B cell (primary cell): ENCODE results near the gene MRPS15. TPM values are rescaled to one million over a fixed set of nuclear protein-coding genes. Genes with fewer than 3 reads are reported as not detected.

Source experiments
- ATAC-seq: fragments of 200-7000 bp; cut with Tn5 transposase; one replicate; pipeline ENCODE4 v1.10.0; 2021; ENCODE audit warnings: low read depth, mild to moderate bottlenecking, moderate number of reproducible peaks, moderate library complexity
- CTCF ChIA-PET: fragments of 350-600 bp; sonication (Branson Sonifier 250); formaldehyde crosslinking; loops from one replicate; lab custom pipeline; 2021; ENCODE audit warnings: antibody characterized with exemption, inconsistent platforms; lab: Charles Lee
- POLR2A ChIA-PET: fragments of 350-600 bp; sonication (Branson Sonifier 250); formaldehyde crosslinking; loops from one replicate; lab custom pipeline; 2021; ENCODE audit warnings: antibody characterized with exemption; lab: Charles Lee
- DNase-seq: peaks from one replicate; pipeline ENCODE4 v3.0.0; 2013
- H2AFZ ChIP-seq: 2 replicates; pipeline ENCODE4 v1.6.1; 2012; ENCODE audit warnings: mild to moderate bottlenecking, low read depth, low read length; ENCODE audit not compliant: insufficient read depth, poor library complexity, severe bottlenecking
- H3K27ac ChIP-seq, 2 donors: 1 replicate in 1 of 2; 2 replicates in 1 of 2; pipeline ENCODE4 v1.5.1; 2012 to 2013; ENCODE audit warnings: low read length in 2 of 2, mild to moderate bottlenecking in 2 of 2, moderate library complexity in 1 of 2
- H3K27me3 ChIP-seq, 4 experiments: fragments of 200-600 bp in 1 of 4; sonication (generic) in 1 of 4; replicated peaks in 1 of 4; 1 replicate in 2 of 4; 2 replicates in 2 of 4; pipeline versions ENCODE4 v1.6.1 to v1.7.0; 2013 to 2016; ENCODE audit warnings: low read length in 3 of 4, mild to moderate bottlenecking in 2 of 4, mixed read lengths in 1 of 4, moderate library complexity in 1 of 4; ENCODE audit not compliant: insufficient read depth in 4 of 4, control insufficient read depth in 3 of 4; ENCODE audit errors: control extremely low read depth in 1 of 4
- H3K36me3 ChIP-seq, 2 experiments: replicated peaks in 1 of 2; 1 replicate in 1 of 2; 2 replicates in 1 of 2; pipeline versions ENCODE4 v1.6.1 to v1.7.1; 2013; ENCODE audit warnings: low read length in 1 of 2; ENCODE audit not compliant: insufficient read depth in 2 of 2, control insufficient read depth in 1 of 2; ENCODE audit errors: control extremely low read depth in 1 of 2, extremely low read depth in 1 of 2
- H3K4me1 ChIP-seq, 2 donors: fragments of 200-600 bp in 1 of 2; sonication (generic) in 1 of 2; 1 replicate in 1 of 2; 2 replicates in 1 of 2; pipeline versions ENCODE4 v1.5.1 to v1.6.1; 2013 to 2017; ENCODE audit warnings: low read length in 2 of 2; ENCODE audit not compliant: control insufficient read depth in 2 of 2, insufficient read depth in 2 of 2
- H3K4me2 ChIP-seq: replicated peaks from 2 replicates; pipeline ENCODE3; 2012; ENCODE audit warnings: mild to moderate bottlenecking, low read depth, low read length; ENCODE audit not compliant: poor library complexity, severe bottlenecking
- H3K4me3 ChIP-seq, 5 experiments: fragments of 200-600 bp in 1 of 5; sonication (generic) in 1 of 5; 1 replicate in 3 of 5; 2 replicates in 2 of 5; pipeline versions ENCODE4 v1.5.1 to v1.7.0; 2011 to 2016; ENCODE audit warnings: low read length in 4 of 5, mild to moderate bottlenecking in 4 of 5, low read depth in 2 of 5, control low read depth in 1 of 5, moderate library complexity in 1 of 5; ENCODE audit not compliant: insufficient read depth in 1 of 5; ENCODE audit errors: control extremely low read depth in 1 of 5, extremely low read depth in 1 of 5
- H3K79me2 ChIP-seq: fragments of 200-600 bp; sonication (generic); one replicate; pipeline ENCODE4 v1.6.0; 2016; ENCODE audit warnings: low read length; ENCODE audit not compliant: control insufficient read depth, insufficient read depth
- H3K9ac ChIP-seq: fragments of 200-600 bp; sonication (generic); 2 replicates; pipeline ENCODE4 v1.6.1; 2017; ENCODE audit warnings: mild to moderate bottlenecking, low read length, moderate library complexity
- H3K9me3 ChIP-seq, 3 donors: one replicate each; pipeline versions ENCODE4 v1.6.1 to v1.7.1; 2013; ENCODE audit warnings: low read length in 2 of 3; ENCODE audit not compliant: control insufficient read depth in 2 of 3, insufficient read depth in 1 of 3; ENCODE audit errors: control extremely low read depth in 1 of 3
- H4K20me1 ChIP-seq: 2 replicates; pipeline ENCODE4 v1.6.0; 2012; ENCODE audit warnings: mild to moderate bottlenecking, low read length; ENCODE audit not compliant: insufficient read depth, control insufficient read depth, poor library complexity, severe bottlenecking
- H3K27ac Mint-ChIP-seq: one replicate; pipeline ENCODE4 v1.8.0; 2021; ENCODE audit warnings: mixed read lengths
- H3K27me3 Mint-ChIP-seq: one replicate; pipeline ENCODE4 v1.8.0; 2021; ENCODE audit warnings: mixed read lengths
- H3K4me1 Mint-ChIP-seq: one replicate; pipeline ENCODE4 v1.8.0; 2021; ENCODE audit warnings: mixed read lengths
- H3K4me3 Mint-ChIP-seq: one replicate; pipeline ENCODE4 v1.8.0; 2021; ENCODE audit warnings: mixed read lengths
- H3K9me3 Mint-ChIP-seq: one replicate; pipeline ENCODE4 v1.8.0; 2022; ENCODE audit warnings: mixed read lengths; ENCODE audit not compliant: insufficient read depth
- CTCF ChIP-seq: fragments of 200-600 bp; IDR thresholded peaks from one replicate; pipeline ENCODE4 v1.8.0; 2022; ENCODE audit warnings: antibody characterized with exemption, mild to moderate bottlenecking
- EZH2 ChIP-seq: IDR thresholded peaks from 2 replicates; pipeline ENCODE4 v1.6.1; 2012; ENCODE audit warnings: borderline replicate concordance, low read depth, mild to moderate bottlenecking, moderate library complexity, low read length; ENCODE audit not compliant: insufficient read depth, poor library complexity, severe bottlenecking
- WGBS: methylation state at CpG from one replicate; pipeline ENCODE4 v1.1.5; 2013; ENCODE audit warnings: missing lambda C conversion rate; ENCODE audit not compliant: insufficient coverage; 5-methylcytosine and 5-hydroxymethylcytosine counted together
- intact Hi-C: fragments of 100-400 bp; cut with micrococcal nuclease; formaldehyde crosslinking; loops from one replicate; pipeline ENCODE4 v1.10.0; 2022
- polyA plus RNA-seq: library from polyadenylated mRNA; depleted of rRNA; stranded (reverse); fragments of >200 nt; gene quantifications from 2 replicates; pipeline ENCODE4 v1.2.3, GENCODE V29; 2012
- total RNA-seq, 2 donors: library from RNA; stranded (reverse); fragments of 120-200 nt in 1 of 2; gene quantifications; 1 replicate in 1 of 2; 2 replicates in 1 of 2; pipeline versions ENCODE4 v1.2.3 to v1.2.4, GENCODE V29; 2013 to 2022

The MRPS15 gene
- total and polyA plus RNA-seq, 2 donors (not counting 1 experiment from before 2014, with no cell fraction given): 27.1 to 34.4 TPM

GRCh38 chr1:36476945-36477344 is 12.8 kb upstream of the MRPS15 start:
- H3K27ac ChIP-seq: no peak overlapping the region
- H3K27me3 ChIP-seq: peaks cover 0 to 9% (median 0%) of the 10 kb centered on the region in 4 experiments
- intact Hi-C loops: no loop called here
- H3K36me3 ChIP-seq: no peaks in the 10 kb centered on the region
- no peak overlapping the region for H3K4me2 ChIP-seq
- no peaks in the 10 kb centered on the region for H4K20me1 ChIP-seq
- no peak overlapping the region for H2AFZ ChIP-seq
- POLR2A ChIA-PET: no interaction called here
- Mint-ChIP-seq H3K27ac (no peak overlapping the region), H3K4me3 (no peak overlapping the region), H3K9me3 (no peaks in the 10 kb centered on the region), H3K4me1 (peaks cover 2% of the 10 kb centered on the region), H3K27me3 (no peaks in the 10 kb centered on the region)
- DNase-seq: no peak
- 86% methylated on average over 1 of the region's 5 CpGs for WGBS
- no peaks in the 10 kb centered on the region for H3K79me2 ChIP-seq
- H3K4me3 ChIP-seq: no peak overlapping the region
- CTCF ChIA-PET: no interaction called here
- H3K9ac ChIP-seq: no peak overlapping the region
- TF ChIP-seq CTCF (no peak), EZH2 (no peak)
- peaks cover 4% of the 10 kb centered on the region in 2 donors for H3K4me1 ChIP-seq
- H3K9me3 ChIP-seq: peaks cover 0 to 3% (median 0%) of the 10 kb centered on the region in 3 donors
- no peak for ATAC-seq

DNA sequence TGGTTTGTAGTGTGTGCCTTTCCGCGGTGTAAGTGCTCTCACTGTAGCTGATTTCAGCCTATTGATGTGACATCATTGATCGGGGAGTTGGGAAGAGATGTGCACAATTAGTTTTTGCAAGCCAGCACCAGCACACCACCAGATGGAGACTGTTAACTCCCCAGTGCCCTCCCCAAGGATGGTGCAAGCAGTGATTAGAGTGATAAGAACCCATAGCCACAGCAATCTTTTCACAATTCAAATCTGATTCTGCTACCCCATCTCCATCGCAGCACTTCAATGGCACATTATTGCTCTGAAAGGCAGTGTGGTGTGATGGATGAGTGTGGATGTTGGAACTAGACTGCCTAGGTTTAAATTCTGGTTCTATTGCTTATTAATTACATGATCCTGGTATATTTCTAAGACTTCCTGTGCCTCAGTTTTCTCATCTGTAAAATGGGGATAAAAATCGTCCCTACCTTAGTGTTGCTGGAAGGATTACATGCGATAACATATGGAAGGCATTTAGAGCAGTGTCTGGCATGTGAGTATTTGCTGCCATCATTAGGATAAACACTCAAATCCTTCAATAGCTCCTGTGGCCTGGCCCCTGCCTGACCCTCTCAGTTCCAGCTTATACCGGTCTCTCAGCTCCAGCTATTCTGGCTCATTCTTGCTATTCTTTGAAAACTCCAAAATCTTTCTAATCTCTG is 11.9 kb upstream of the MRPS15 start:
- intact Hi-C loops: no loop called here
- no peaks in the 10 kb centered on the region for H4K20me1 ChIP-seq
- ChIA-PET POLR2A (no interaction called here), CTCF (no interaction called here)
- H3K4me1 Mint-ChIP-seq: peaks cover 2% of the 10 kb centered on the region
- WGBS: 87% methylated on average over 2 of the region's 7 CpGs
- no peaks in the 10 kb centered on the region for H3K79me2 ChIP-seq
- no peak overlapping the region for H3K27ac ChIP-seq
- no peak for DNase-seq
- H3K4me3 Mint-ChIP-seq: no peak overlapping the region
- no peak for ATAC-seq
- no peaks in the 10 kb centered on the region for H3K36me3 ChIP-seq
- no peak overlapping the region for H3K4me2 ChIP-seq
- TF ChIP-seq EZH2: no peak
- no peak for TF ChIP-seq CTCF
- H3K9me3 Mint-ChIP-seq: no peaks in the 10 kb centered on the region
- no peaks in the 10 kb centered on the region for H3K27me3 Mint-ChIP-seq
- peaks cover 0 to under 1% (median 0%) of the 10 kb centered on the region in 4 experiments for H3K27me3 ChIP-seq
- no peak overlapping the region for H3K4me3 ChIP-seq
- no peak overlapping the region for H3K27ac Mint-ChIP-seq
- no peaks in the 10 kb centered on the region for H3K4me1 ChIP-seq
- H3K9ac ChIP-seq: no peak overlapping the region
- peaks cover 0 to under 1% (median 0%) of the 10 kb centered on the region in 3 donors for H3K9me3 ChIP-seq
- no peak overlapping the region for H2AFZ ChIP-seq
